Stimulated activated naive CD8-positive, alpha-beta T cell treated with anti-CD3 and anti-CD28 coated beads, Interleukin-15, amount 100 ng/mL, for 72 hours (primary cell): Measurements from ENCODE around the gene CASP5.
"Not testable (repeated sequence)": the region's sequence is repeated elsewhere in the genome, so short reads cannot be mapped to it uniquely, and the experiment has no call there.

Experiments
- ATAC-seq: fragments of 150-1000 bp; cut with Tn5 transposase; 2 replicates; pipeline ENCODE4 v1.10.0; 2021; ENCODE audit warnings: mild to moderate bottlenecking, moderate library complexity
- DNase-seq, 2 donors: peaks; one replicate each; pipeline ENCODE4 v3.0.0; 2021 to 2022
- H3K27ac Mint-ChIP-seq, 2 donors: one replicate each; pipeline ENCODE4 v1.8.0; 2022; ENCODE audit warnings: mild to moderate bottlenecking in 2 of 2, mixed read lengths in 2 of 2, moderate library complexity in 2 of 2
- H3K27me3 Mint-ChIP-seq: one replicate; pipeline ENCODE4 v1.8.0; 2022; ENCODE audit warnings: mixed read lengths
- H3K4me1 Mint-ChIP-seq: one replicate; pipeline ENCODE4 v1.8.0; 2022; ENCODE audit warnings: mild to moderate bottlenecking, mixed read lengths
- H3K4me3 Mint-ChIP-seq, 2 donors: one replicate each; pipeline ENCODE4 v1.8.0; 2022; ENCODE audit warnings: mild to moderate bottlenecking in 2 of 2, mixed read lengths in 2 of 2, moderate library complexity in 1 of 2
- H3K9me3 Mint-ChIP-seq, 2 donors: one replicate each; pipeline ENCODE4 v1.8.0; 2022; ENCODE audit warnings: mixed read lengths in 2 of 2

Gene CASP5

DNA sequence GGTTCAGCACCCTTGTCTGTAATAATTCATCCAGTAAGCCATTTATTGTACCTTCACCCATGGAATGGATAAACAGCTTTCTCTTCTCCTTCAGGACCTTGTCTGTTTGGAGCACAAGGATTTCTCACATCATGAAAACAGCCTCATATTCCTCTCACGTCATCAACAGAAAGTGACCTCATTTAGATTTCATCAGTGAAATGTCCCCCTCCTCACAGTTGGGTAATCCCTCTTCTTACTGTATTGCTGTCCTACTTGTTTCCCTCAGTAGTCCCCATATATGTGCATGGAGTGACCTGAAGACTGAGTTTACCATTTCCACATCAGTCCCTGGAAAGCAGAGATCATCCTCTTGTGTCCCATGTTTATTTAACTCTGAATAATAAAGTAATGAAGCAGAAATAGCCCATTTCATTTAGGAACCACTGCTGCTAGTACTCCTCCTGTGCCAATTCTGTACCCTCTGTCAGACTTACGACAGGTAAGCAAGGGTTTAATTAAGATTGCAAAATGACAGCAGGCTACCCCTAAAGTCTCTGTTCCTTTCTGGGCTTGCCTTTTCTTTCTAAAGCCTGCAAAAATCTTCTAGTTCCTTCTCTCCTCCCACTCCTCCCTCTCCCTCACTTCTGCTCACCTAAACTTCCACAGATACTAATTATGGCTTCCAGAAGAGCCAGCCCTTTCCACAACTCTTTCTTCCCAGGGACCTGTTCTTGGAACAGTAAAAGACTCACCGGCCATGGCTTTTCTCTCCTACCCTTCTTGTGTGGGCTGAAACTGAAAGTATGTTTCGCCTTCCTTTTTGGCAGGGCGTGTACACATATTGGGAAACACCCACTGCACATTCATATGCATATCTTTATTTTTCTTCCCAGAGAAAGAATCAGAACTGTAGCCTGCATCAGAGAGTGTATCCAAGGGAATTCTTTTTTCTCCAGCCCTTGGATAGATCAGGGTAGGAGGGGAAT is 21.9 kb upstream of the CASP5 start, which contains the start of gene CARD16:
Gene CARD16, minus strand, starts transcription at position 779 of the 968 bp plus-strand sequence. Its CDS starts 38 bp downstream, at position 741.
- DNase-seq (peak; percentile 23 to 35), ATAC-seq (peak; percentile 92)
- H3K4me3 Mint-ChIP-seq: peak within 1 kb of the TSS; percentile 80 to 92
- H3K27ac Mint-ChIP-seq: peak within 1 kb of the TSS; percentile 96 to 99
- not testable (repeated sequence) for H3K27me3 Mint-ChIP-seq, H3K9me3 Mint-ChIP-seq
- H3K4me1 Mint-ChIP-seq: peaks cover 53% of the 10 kb centered on the region

DNA sequence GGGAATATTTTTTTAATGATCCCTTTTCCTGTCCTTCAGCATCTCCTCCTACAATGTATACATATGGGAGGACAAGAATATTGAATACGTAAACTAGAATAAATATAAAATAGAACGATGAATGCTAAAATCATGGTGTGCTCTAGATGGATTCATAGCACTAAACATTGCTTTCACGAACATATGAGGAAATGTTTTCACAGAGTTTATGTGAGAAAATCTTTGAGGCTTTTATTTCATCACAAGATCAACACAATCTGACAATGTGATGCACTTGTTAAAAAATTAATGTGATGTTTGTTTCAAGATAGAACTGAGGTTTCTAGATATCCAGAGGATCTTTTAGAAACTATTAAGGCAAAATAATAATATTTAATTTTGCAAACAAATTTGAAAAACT is 19.2 kb upstream of the CASP5 start:
- Mint-ChIP-seq H3K27me3 (no peaks in the 10 kb centered on the region), H3K9me3 (peaks cover 4 to 13% of the 10 kb centered on the region in 2 donors), H3K4me1 (peaks cover 59% of the 10 kb centered on the region), H3K27ac (no peak overlapping the region), H3K4me3 (no peak overlapping the region)
- ATAC-seq: no peak
- no peak for DNase-seq

DNA sequence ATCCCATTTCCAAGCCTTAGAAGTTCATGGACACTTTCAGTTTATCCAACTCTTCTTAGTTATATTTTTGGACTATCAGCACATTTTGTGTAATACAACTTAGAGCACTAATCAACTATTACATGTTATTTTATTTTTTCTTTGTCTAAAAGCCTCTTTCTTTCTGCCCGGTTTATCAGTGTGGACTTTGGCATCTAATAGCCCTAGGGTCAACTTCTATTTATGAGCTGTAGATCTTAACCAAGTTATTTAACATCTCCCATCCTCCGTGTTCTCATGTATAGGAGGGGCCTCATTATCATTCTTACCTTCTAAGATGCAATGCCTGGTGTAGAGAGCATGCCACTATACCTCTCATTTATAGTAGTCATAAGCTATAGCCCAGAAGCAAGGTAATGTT is 17.7 kb upstream of the CASP5 start:
- no peak overlapping the region for H3K27ac Mint-ChIP-seq
- ATAC-seq (no peak), DNase-seq (no peak)
- peaks cover 53% of the 10 kb centered on the region for H3K4me1 Mint-ChIP-seq
- no peak overlapping the region for H3K4me3 Mint-ChIP-seq
- peaks cover 4 to 21% of the 10 kb centered on the region in 2 donors for H3K9me3 Mint-ChIP-seq
- no peaks in the 10 kb centered on the region for H3K27me3 Mint-ChIP-seq

DNA sequence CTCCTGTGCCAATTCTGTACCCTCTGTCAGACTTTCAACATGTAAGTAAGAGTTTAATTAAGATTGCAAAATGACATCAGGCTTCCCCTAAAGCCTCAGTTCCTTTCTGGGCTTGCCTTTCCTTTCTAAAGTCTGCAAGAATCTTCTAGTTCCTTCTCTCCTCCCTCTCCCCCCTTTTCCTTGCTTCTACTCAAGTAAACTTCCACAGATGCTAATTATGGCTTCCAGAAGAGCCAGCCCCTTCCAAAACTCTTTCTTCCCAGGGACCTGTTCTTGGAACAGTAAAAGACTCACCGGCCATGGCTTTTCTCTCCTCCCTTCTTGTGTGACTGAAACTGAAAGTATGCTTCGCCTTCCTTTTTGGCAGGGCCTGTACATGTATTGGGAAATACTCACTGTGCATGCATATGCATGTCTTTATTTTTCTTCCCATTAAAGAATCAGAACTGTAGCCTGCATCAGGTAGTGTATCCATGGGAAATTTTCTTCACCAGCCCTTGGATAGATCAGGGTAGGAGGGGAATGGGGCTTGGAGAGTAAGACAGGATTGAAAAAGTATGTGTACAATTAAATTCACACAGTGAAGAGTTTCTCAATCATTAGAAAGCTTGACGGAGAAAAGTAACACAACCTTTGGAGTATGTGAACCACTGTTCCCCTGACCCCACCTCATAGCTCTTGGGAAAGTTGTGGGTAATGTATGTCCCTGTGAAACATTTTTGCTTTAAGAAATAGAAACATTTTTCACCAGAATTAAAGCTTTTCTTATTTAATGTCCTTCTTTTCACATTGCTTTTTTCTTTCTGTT is 12.0 kb upstream of the CASP5 start, which contains the start of gene CASP1:
Gene CASP1, minus strand, starts transcription at position 332 of the 808 bp plus-strand sequence. Its CDS starts 31 bp downstream, at position 301.
- peak; percentile 86 for ATAC-seq
- peak in 1 of 2 donors; percentile 29 for DNase-seq
- H3K27ac Mint-ChIP-seq: peak within 1 kb of the TSS; percentile 98 to 99

DNA sequence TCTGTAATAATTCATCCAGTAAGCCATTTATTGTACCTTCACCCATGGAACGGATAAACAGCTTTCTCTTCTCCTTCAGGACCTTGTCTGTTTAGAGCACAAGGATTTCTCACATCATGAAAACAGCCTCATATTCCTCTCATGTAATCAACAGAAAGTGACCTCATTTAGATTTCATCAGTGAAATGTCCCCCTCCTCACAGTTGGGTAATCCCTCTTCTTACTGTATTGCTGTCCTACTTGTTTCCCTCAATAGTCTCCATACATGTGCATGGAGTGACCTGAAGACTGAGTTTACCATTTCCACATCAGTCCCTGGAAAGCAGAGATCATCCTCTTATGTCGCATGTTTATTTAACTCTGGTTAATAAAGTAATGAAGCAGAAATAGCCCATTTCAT is 11.4 kb upstream of the CASP5 start:
- ATAC-seq, H3K27me3 Mint-ChIP-seq, DNase-seq: not testable (repeated sequence)
- Mint-ChIP-seq H3K4me1 (peaks cover 54% of the 10 kb centered on the region), H3K27ac (peak overlapping the region; percentile 98 to 99), H3K9me3 (peaks cover 4 to 21% of the 10 kb centered on the region in 2 donors), H3K4me3 (peak overlapping the region; percentile 87 to 89)

More for the DNA sequence above, 12.0 kb upstream of the CASP5 start, which contains the start of gene CASP1:
- Mint-ChIP-seq H3K4me1 (peaks cover 54% of the 10 kb centered on the region), H3K9me3 (peaks cover 4 to 21% of the 10 kb centered on the region in 2 donors), H3K4me3 (peak within 1 kb of the TSS; percentile 87 to 89), H3K27me3 (no peaks in the 10 kb centered on the region)

DNA sequence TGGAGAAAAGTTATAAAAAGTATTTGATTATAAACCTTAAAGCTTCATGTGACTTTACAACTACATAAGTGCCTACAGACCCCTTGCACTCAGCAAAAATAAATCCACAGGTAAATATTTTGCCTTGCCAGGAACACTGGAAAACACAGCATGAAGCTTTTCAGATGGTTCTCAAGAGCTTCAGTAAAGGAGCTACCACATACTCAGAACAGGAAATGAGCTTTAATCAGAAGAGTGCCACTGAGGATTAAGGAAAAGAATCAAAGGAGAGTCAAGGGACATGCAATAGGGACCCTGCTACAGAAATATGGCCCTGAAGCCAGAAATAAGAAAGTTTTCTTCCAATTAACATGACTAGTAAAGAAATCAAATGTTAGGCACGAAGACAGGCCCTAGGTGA is 10.8 kb upstream of the CASP5 start:
- Mint-ChIP-seq H3K27me3 (no peaks in the 10 kb centered on the region), H3K27ac (peak overlapping the region; percentile 83 to 99), H3K4me1 (peaks cover 54% of the 10 kb centered on the region), H3K4me3 (peak overlapping the region; percentile 87 to 89), H3K9me3 (peaks cover 4 to 21% of the 10 kb centered on the region in 2 donors)
- ATAC-seq: no peak
- no peak for DNase-seq

DNA sequence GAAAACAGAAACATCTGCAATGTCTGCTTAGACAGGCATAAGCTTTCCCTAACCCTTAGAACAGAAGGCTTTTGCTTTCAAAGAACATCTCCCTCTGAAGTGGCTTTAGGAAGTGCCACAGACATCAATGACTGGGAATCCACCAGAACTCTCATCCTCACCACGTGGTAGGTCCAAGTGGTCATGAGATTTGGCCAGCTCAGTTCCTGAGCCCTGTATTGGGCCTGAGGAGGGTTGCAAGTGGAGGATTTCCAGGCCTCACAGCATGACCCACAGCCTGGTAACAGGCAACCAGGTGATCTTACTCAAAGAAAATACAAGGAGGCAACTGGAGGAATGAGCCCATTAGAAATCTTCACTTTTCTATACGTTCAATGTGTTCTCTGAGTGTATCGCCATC is 10.4 kb upstream of the CASP5 start:
- Mint-ChIP-seq H3K27ac (peak overlapping the region; percentile 32 to 72), H3K9me3 (peaks cover 4 to 17% of the 10 kb centered on the region in 2 donors), H3K4me1 (peaks cover 51% of the 10 kb centered on the region), H3K27me3 (no peaks in the 10 kb centered on the region), H3K4me3 (peak overlapping the region; percentile 87 to 89)
- no peak for DNase-seq
- ATAC-seq: peak; percentile 47

DNA sequence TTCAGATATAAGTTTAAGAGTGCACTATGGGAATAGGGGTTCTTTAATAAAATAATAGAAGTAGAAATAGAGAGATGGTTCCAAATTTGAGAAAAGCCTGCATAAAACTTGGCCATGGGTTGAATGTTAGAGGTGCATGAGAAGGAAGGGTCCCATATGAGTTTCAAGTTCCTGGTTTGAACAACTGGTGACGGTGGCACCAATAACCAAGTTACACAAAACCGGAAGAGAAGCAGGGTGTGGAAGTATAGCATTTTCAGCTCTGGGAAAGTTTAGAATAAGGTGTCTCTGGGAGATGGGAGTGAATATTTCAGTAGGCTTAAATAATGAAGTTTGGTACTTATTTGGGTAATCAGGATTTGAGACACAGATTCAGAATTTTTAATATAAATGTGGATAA is 9.5 kb upstream of the CASP5 start:
- no peak overlapping the region for H3K27ac Mint-ChIP-seq
- peaks cover 0 to 11% of the 10 kb centered on the region in 2 donors for H3K9me3 Mint-ChIP-seq
- ATAC-seq: no peak
- peaks cover 51% of the 10 kb centered on the region for H3K4me1 Mint-ChIP-seq
- DNase-seq: no peak
- H3K27me3 Mint-ChIP-seq: no peaks in the 10 kb centered on the region
- peak overlapping the region; percentile 43 to 51 for H3K4me3 Mint-ChIP-seq

DNA sequence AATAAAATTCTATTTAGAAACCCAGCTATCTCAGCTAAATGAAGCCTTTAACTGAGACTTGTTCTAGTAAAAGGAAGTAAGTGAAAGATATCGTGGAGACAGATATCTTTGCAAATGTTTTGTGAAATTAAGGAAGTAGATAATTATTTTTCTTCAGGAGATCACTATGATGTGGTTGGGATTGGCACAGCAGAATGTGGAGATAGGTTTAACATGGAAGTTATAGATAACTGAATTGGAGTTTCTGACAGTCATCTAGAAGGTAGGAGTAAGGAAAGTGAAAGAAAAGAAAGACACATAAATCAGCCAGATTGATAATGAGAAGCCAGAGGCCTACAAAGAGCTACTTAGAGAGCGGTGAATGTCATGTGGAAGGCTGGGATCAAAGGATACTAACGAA is 4.7 kb upstream of the CASP5 start:
- H3K4me3 Mint-ChIP-seq: peak overlapping the region; percentile 49 to 72
- ATAC-seq: no peak
- no peak for DNase-seq
- H3K9me3 Mint-ChIP-seq: no peaks in the 10 kb centered on the region
- H3K27ac Mint-ChIP-seq: peak overlapping the region in 1 of 2 donors; percentile 67
- peaks cover 13% of the 10 kb centered on the region for H3K4me1 Mint-ChIP-seq
- no peaks in the 10 kb centered on the region for H3K27me3 Mint-ChIP-seq

DNA sequence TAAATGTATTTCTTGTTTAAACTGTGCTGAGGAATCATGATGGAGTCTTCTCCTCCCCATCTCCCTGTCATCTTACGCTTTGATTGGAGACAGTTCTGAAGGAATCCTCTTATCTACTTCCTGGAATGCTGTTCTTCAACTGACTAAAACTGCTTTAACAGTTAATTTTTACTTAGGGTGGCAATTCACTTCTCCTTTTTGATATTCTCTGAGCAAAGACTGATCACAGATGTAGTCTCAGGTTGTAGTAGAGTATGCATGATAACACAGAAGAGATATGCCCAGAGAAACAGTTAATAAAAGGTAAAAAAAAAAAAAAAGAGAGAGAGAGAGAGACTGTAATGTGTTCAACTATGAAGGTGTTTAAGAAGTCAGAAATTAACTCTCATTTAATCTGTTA is 1.4 kb upstream of the CASP5 start:
- ATAC-seq: no peak

DNA sequence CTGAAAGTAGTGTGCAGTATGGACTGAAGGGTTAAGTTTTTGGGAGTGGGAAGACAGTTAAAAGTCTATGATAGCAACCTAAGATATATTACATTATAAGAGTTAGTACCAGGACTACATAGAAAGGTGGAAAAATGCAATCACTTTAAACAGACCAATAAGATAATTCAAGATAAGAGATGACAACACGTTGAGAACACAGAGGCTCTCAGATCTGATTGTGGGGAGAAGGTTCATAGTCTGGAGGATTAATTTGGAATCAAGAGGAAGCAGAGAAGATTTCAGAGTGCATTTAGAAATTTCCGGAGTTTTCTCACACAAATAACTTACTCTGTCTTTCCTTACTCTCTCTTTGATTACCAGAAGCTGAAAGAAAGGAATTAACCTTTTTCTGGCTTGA is 441 bp downstream of the CASP5 start:
- no peak overlapping the region for H3K4me3 Mint-ChIP-seq
- ATAC-seq: no peak

More for the DNA sequence above, 1.4 kb upstream of the CASP5 start:
- Mint-ChIP-seq H3K4me3 (no peak overlapping the region), H3K27me3 (no peaks in the 10 kb centered on the region), H3K27ac (no peak overlapping the region), H3K4me1 (peaks cover 7% of the 10 kb centered on the region), H3K9me3 (no peaks in the 10 kb centered on the region)
- DNase-seq: no peak

DNA sequence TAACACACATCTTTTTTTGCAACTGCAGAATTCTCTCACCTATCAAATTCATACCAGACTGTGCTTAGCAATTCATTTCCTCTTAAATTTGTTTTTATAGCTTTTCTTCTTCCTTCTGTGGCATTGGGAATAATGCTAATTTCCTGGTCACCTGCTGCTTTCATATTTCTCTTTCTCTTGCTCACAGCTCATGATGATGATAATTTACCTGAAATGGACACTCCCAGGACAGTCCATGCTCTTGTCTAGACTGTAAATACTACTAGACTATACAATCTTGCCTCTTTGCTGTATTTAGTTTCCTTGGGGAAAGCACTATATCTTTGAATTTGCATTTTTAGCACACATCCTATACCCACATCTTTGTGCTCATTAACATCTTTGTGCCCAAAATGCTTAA is 15.5 kb downstream of the CASP5 start:
- DNase-seq: no peak
- no peaks in the 10 kb centered on the region for H3K9me3 Mint-ChIP-seq
- H3K27ac Mint-ChIP-seq: no peak overlapping the region
- ATAC-seq: no peak
- no peaks in the 10 kb centered on the region for H3K27me3 Mint-ChIP-seq
- H3K4me1 Mint-ChIP-seq: no peaks in the 10 kb centered on the region
- H3K4me3 Mint-ChIP-seq: no peak overlapping the region

More for the DNA sequence above, 441 bp downstream of the CASP5 start:
- H3K4me1 Mint-ChIP-seq: peaks cover 1% of the 10 kb centered on the region
- DNase-seq: no peak
- no peaks in the 10 kb centered on the region for H3K9me3 Mint-ChIP-seq
- H3K27ac Mint-ChIP-seq: no peak overlapping the region
- H3K27me3 Mint-ChIP-seq: no peaks in the 10 kb centered on the region

DNA sequence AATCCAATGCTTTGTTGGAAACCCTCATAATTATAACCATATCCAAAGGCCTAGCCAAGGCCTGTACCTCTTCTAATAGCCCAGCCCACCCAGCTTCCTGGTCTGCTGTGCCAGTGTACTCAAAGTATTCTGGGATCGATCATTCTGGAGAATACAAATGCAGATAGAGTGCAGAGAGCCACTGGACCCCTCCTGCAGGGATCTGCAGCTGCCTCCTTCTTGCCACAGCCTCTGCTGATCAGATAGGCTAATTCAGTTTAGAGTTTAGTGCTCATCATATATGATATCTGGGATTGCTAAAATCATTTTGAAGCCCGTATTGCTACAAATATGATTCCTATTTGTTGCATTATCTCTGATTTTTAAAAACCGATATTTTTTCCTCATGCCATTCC is 17.5 kb downstream of the CASP5 start:
- H3K27me3 Mint-ChIP-seq: no peaks in the 10 kb centered on the region
- peaks cover 7% of the 10 kb centered on the region for H3K4me1 Mint-ChIP-seq
- no peak for ATAC-seq
- H3K27ac Mint-ChIP-seq: no peak overlapping the region
- H3K4me3 Mint-ChIP-seq: no peak overlapping the region
- H3K9me3 Mint-ChIP-seq: no peaks in the 10 kb centered on the region
- DNase-seq: no peak

DNA sequence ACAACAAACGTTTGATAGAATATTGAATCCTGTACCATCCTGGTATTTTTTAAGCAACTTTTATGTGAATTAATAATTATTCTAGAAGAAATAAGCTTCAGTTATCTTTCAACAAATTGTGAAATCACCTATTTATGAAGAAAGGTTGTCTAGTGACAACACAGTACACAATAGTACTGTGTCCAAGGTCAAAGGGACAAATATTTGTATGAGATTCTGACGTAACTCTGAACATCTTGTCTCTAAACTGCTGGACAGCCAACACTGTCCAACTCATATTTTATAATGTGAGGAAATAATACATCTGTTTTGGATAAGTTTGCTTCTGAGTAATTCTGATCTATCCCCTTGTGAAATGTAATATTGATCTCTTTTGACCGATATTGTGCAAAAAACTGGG is 18.9 kb downstream of the CASP5 start:
- Mint-ChIP-seq H3K9me3 (no peaks in the 10 kb centered on the region), H3K27me3 (no peaks in the 10 kb centered on the region), H3K4me3 (no peak overlapping the region), H3K4me1 (peaks cover 8% of the 10 kb centered on the region), H3K27ac (no peak overlapping the region)
- ATAC-seq (no peak), DNase-seq (no peak)

DNA sequence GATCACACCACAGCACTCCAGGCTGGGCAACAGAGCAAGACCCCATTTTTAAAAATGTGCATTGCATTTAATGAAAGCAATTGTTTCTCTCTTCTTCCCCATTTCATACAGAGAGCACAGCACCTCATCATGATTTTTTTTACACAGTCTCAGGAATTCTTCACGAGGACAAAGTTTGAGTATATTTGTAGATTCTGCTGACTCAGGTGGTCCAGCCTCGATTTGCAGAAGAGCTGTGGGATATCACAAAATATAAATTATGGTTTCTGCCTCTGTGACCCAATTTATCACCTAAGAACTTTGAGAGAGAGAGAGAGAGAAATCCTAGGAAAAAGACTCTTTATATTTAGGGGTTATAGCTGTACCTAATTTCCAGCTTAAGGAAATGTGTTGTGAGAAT is 19.8 kb downstream of the CASP5 start:
- Mint-ChIP-seq H3K27ac (no peak overlapping the region), H3K4me1 (peaks cover 8% of the 10 kb centered on the region), H3K4me3 (no peak overlapping the region), H3K9me3 (no peaks in the 10 kb centered on the region), H3K27me3 (no peaks in the 10 kb centered on the region)
- no peak for DNase-seq
- ATAC-seq: no peak
